Activated CD8-positive, alpha-beta memory T cell treated with anti-CD3 and anti-CD28 coated beads for 1 hour (primary cell): Measurements from ENCODE around the gene GM2A.
"Not testable (repeated sequence)": the region's sequence is repeated elsewhere in the genome, so short reads cannot be mapped to it uniquely, and the experiment has no call there.

Experiments
- DNase-seq, 2 donors: peaks; one replicate each; pipeline ENCODE4 v3.0.0-alpha.2; 2020; ENCODE audit warnings: low read depth in 1 of 2; ENCODE audit errors: extremely low read depth in 1 of 2

GM2A gene

GRCh38 chr5:151227918-151228447, 25.0 kb upstream of the GM2A start:
- DNase-seq: no peak

DNA sequence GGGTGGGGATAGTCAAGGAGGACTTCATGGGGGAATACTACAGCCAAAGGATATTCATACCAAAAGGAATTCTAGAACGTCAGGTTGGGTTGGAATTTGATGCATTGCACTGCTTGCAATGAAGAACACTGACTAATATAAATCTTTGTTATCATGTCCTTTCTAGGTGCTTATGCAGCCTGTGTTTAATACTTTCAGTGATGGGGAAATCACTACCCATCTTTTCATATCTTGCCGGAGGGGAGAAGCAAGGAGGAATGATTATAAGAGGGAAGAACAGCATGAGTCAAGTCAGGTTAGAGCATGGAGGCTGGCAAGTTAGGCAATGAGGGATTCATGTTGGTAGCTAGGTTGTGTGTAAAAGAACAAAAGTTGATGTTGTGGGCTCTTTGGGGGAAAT, 24.0 kb upstream of the GM2A start:
- no peak for DNase-seq

DNA sequence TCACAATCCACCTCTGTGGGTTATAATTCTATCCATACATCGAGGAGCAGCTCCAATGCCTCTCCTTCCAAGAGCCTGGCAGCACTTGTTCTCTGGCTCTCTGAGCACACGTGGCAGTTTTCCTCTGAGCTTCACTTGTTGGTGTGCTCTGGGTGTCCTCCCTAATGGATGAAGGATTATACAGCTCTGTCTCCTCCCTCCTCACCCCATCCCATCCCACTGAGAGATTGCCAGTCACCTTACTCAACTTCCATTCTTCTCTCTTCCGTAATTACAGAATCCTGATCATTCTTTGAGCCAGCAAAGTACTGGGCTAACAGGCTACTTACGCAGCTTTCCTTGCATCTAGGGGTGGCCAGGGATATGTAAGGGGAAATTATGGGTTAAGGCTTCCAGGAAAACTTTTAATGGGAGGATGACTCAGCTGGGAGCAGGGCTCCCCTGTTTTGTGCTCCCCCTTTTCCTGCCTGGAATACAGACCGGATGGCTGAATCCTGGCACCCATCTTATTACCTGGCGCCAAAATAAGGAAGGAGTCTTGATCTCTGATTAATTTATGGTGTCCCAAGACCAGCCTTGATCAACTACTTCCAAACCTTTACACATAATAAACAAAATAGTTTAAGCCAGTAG, 22.8 kb upstream of the GM2A start:
- DNase-seq: no peak

DNA sequence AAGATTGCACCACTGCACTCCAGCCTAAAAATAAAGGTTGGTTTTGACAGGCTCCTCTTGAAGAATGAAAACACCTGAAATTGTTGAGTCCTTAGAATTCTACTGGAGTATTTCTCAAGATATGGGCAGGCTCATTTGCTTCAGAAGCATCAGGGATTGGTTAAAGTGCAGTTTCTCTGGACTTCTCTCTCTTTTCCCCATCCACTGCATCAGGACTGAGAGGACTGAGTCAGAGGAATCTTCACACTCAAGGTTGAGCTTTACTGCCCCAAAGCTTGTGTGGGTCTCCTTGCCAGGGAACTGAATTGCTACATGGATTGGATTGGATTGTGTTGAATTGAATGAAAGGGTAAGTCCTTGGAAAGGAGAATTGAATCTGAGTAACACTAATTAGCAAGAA, 21.6 kb upstream of the GM2A start:
- DNase-seq: no peak

GRCh38 chr5:151233616-151234085, 19.3 kb upstream of the GM2A start:
- DNase-seq: no peak

DNA sequence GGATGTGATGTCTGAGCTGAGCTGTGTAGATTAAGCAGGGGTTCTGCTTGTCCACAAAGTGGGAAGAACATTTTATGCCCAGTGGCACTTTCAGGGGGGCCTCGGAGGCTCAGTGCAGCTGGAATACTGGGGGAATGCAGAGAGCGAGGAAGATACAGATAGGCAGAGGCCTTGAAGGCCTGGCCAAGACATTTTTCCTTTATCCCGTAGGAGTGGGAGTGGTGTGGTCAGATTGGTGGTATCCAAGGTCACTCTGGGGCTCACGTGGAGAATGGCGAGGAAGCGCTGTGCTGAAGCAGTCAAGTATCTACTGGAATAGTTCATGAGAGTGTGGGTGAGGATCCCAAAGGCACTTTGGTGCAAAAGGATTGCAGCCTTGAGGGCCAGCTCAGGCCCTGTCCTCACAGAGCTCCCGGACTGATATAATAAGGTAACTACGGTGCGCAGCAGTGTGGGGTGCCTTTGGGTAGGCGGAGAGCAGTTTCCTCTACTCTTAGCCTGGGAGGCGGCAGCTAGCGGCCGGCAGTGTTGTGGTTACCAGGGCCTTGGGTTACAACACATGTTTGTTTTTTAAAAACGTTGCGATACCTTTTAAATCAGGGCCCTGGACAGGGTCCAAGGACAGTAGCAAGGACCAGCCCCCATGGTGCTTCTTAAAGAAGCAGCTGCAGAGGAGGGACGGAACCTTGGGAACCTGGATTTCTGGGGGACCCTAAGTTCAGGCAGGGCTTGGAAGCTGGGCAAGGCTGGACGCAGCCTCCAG, 18.3 kb upstream of the GM2A start:
- no peak for DNase-seq

DNA sequence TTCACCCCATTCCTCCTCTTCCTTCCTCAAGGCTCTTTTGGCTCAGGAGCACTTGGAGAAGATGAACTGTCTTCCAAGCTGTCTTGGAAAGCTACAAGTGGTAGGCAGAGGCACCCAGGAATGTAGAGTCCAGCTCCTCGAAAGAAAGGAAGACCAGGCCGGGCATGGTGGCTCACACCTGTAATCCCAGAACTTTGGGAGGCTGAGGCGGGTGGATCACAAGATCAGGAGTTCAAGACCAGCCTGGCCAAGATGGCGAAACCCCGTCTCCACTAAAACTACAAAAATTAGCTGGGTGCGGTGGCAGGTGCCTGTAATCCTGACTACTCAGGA, 17.8 kb upstream of the GM2A start:
- not testable (repeated sequence) for DNase-seq

DNA sequence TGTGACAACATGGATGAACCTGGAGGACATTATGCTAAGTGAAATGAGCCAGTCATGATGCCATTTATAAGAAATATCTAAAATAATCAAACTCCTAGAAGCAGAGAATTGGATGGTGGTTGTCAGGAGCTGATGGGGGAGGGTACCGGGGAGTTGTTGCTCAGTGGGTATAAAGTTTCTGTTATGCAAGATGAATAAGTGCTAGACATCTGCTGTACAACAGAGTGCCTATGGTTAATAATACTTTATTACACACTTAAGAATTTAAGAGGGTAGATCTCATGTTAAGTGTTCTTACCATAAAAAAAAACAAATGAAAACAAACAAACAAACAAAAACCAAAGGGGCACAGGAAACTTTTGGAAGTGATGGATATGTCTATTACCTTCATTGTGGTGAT, 16.1 kb upstream of the GM2A start:
- no peak for DNase-seq

DNA sequence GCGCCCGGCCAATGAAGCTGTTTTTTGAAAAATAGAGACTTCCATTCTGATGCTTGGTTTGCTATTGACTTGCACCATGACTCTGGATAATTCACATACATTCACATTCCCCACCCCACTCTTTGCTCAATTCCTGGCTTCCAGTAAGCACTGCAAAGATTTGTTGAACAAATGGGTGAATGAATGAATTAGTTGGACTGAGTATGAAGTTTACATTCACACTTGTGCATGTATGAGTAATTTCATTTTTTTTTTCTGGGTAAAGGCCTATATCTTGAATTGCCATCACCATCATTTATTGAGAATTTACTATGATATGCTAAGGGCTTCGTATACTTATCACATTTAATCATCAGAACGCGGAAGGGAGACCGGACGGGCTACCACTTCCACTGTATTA, 15.3 kb upstream of the GM2A start:
- DNase-seq: no peak

GRCh38 chr5:151238303-151238741, 14.7 kb upstream of the GM2A start:
- no peak for DNase-seq

- DNase-seq: peak in 1 of 2 donors; percentile 45
These were observed 13.6 kb upstream of the GM2A start for GRCh38 chr5:151239237-151239861.

DNA sequence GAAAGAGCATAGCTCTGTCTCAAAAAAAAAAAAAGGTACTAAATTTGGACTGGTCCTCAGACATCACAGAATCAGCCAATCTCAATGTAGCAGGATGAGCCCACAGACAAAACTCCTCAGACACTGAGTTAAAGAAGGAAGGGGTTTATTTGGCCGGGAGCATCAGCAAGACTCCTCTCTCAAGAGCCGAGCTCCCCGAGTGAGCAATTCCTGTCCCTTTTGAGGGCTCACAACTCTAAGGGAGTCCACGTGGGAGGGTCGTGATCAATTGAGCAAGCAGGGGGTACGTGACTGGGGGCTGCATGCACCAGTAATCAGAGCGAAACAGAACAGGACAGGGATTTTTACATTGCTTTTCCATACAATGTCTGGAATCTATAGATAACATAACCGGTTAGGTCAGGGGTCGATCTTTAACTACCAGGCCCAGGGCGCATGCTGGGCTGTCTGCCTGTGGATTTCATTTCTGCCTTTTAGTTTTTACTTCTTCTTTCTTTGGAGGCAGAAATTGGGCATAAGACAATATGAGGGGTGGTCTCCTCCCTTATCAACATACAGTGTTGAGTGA, 12.6 kb upstream of the GM2A start:
- not testable (repeated sequence) for DNase-seq

- no peak for DNase-seq
These were observed 11.9 kb upstream of the GM2A start for GRCh38 chr5:151240924-151241635.

DNA sequence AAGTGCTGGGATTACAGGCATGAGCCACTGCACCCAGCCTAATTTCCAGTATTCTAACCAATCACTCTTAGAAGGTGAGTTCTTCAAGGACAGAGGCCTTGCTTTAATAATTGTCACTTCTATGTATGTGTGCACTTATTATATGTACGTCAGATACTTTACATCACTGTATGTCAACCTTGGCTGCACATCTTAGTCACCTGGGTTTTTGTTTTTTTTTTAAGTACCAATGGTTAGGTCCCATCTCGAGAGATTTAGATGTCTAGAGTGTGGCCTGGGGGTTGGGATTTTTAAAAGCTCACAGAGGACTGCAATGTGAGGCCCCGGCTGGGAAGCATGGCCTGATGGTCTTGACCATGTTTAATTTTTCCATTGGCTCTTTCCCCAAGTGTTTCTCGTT, 9.9 kb upstream of the GM2A start:
- no peak for DNase-seq

DNA sequence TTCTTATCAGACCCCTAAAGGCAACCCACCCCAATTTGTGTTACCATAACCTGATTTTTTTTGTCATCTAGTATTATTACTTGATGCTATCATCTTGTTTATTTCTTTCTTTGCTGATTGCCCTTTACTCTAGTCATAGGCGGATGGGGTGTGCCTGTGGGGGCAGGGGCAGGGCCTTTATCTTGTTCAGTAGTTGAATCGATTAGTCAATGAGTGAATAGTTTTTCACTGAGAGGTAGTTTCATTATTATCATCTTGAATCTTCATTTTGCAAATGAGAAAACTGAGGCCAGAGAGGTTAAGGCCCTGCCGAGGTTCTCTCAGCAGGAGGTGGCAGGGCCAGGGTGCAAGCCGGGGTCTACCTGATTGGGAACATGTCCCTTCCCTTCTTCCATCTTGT, 9.4 kb upstream of the GM2A start:
- no peak for DNase-seq

DNA sequence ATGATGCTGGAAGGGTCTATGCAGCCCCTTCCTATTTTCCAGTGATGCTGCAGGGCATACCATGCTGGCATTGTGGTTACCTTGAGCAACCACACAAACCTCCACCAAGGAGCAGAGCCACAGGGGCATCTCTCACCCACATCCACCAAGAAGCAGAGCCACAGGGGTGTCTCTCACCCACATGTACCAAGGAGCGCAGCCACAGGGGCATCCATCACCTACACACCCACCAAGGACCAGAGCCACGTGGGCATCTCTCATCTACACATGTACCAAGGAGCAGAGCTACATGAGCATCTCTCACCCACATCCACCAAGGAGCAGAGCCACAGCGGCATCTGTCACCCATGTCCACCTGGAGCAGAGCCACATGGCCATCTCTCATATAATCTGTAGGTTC, 8.8 kb upstream of the GM2A start:
- no peak for DNase-seq

GRCh38 chr5:151245680-151246219, 7.2 kb upstream of the GM2A start:
- DNase-seq: no peak

DNA sequence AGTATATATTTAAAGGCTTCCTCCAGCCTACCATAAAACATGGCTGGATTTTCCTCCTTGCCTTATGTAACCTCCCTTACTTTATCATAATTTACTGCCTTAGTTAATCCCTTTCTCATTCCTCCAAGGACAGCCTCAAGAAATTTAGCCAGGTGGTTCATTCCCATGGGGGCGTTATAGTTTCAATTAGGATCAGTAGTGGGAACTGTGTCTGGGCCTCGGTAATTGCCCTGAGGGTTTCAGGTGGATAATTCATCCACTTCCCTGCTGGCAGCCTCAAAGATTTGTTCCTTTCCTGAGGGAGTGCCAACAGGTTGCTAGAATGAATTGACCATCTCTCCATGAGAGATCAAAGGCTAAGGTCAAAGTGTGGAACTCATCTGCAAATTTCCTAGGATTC, 4.3 kb upstream of the GM2A start:
- DNase-seq: no peak

DNA sequence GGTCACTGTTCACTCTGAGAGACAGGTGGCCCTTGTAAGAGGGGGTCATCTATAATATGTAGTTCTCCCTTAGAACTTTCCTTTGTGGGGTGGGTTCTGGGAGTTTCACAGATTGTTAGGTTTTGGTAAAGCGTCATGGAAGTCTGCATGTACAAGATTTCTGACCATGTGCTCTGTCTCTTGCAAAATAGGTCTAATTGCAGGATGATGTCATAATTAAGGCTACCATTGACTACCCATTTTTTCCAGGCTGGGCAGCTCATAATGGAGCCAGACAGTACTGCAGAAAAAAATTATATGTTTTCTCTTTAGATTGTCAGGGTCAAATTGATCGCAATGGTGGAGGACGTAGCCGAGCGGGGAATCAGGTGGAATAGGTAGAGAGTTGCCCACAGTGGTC, 3.7 kb upstream of the GM2A start:
- DNase-seq: no peak

DNA sequence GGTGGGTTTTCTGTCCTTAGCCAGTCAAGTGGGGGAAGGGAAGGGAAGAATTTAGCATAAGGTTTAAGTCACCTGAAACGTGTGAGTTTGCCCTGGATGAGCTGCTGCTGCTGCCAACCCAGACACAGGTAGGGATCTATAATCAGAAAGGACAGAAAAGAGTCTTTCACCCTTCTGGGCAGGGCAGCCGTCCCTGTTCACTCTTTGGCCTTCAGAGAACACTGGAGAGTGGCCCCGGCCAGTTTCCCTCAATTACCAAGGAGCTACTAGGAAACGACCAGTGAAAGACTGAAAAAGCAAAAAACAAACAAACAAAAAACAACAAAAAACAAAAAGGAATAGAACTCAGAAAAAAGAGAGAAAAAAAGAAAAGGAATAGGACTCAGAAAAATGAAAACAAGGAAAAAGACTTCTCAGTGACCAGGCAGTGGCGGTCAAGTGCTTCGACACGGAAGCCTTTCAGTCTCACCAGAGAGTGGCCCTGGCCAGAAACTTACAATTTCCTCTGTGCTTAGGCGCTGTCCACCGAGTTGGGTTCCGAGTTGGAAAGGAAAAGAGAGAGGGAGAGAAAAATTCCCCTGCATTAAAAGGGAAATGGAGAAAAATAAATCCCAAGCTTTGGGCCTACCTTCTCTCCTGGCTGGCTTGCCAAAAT, 2.5 kb upstream of the GM2A start:
- DNase-seq: no peak
